ENCODE results near the gene ATG2B.

Gene ATG2B

DNA sequence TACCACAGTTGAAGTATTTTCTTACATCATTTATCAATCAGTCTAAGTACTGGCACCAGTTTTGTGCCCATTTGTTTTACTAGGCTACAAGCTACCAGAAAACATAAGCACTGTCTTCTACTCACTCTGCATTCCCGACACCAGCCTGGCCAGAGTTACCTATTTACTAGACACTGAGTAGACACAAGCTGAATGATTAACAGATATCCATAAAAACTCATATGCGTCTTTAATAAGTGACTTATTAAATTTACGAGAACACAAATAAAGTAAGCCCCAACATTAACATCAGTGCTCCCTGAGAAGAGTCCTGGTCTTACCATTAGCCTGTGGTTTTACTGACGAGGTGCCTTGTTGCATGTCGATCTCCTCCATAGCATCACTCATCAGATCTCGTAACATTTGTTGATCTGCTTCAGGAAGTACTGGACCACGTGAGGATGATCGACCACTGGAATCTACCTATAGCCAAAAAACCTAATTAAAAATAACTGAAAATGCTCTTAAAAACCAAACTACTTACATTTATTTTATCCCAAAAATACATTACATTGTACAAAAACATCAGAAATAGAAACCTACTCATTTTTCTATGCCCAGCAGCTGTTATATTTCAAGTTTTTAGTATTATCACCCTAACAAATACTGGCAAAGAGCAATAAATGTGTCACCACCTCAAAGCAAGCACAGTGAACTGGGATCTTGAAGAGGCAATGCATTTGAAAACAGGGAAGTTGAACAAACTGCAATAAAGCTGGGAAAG lies 53.8 kb downstream of the ATG2B start:
- DNase-seq (ENCODE audit: low read depth in 4 of 4, low spot score in 1 of 4) = no peak

DNA sequence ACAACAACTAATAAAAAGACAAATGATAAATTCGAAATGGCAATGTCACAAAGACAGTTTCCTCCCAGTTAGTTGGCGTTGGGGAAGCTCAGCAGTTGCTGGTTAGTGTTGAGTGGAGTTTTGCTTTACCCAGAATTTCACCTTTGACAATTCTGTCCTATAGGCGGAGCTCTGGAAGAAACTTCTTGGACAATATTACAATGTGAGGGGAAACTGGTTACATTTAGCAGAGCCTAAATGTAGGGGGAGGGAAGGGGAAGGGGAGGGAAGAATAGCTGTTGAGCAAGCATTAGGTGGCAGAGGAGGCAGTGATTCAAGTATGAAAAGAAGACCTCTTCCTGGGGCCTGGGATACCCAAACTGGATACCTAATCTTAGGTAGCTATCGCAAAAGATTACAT lies 55.7 kb downstream of the ATG2B start:
- no peak for DNase-seq (ENCODE audit: low read depth in 4 of 4, low spot score in 1 of 4)

DNA sequence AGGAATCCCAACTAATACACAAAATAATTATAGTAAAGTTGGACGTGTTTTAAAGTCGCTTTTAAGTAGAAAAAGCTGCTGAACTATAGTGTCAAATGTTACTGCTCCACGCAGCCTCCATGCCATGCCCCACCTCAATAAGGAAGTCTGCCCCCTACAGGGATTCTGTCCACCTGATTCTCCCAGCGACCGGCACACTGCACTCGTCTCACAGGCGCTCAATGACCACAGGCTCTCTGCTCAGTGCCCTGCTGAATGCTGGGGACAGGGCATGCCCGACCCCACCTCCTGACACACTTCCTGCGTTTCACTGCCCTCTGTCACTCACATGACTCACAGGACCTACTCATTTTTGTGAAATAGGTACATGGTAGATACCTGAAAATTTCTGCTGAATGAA lies 58.2 kb downstream of the ATG2B start:
- no peak for DNase-seq (ENCODE audit: low read depth in 4 of 4, low spot score in 1 of 4)

DNA sequence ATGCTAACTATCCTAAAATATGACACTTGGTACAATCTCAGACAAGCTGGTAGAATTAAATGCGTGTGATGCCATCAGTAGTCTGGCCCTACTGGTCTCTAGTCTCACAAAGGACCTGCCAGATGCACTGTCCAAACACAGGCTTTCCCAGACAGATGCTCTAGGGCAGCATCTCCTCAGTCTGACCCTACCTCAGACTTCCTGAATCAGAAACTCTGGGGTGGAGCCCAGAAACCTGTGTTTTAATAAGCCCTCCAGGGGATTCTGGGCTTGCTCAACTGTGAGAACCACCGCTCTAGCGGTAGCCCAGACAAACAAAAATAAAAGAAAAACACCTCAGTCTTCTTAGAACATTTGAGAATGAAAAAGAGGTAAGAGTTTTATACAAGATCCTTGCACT lies 59.2 kb downstream of the ATG2B start:
- no peak for DNase-seq (ENCODE audit: low read depth in 4 of 4, low spot score in 1 of 4)

DNA sequence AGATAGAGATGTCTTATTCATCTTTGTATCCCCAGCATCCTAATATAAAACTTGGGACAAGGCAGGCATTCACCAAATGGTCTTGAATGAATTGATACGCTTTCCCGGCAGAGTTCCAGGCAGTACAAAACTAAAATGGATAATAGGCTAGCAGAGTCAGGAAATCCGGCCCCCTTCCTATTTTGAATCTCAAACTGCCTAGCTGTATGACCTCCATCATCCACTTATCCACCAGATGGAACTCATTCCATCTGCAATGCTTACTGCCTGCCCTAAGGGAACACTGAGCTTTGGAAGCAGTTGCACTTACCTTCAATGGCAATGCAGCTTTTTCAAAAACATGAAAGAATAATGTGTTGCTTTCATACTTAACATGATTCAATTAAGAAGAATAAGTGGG lies 63.7 kb downstream of the ATG2B start:
- no peak for DNase-seq (ENCODE audit: low read depth in 4 of 4, low spot score in 1 of 4)

DNA sequence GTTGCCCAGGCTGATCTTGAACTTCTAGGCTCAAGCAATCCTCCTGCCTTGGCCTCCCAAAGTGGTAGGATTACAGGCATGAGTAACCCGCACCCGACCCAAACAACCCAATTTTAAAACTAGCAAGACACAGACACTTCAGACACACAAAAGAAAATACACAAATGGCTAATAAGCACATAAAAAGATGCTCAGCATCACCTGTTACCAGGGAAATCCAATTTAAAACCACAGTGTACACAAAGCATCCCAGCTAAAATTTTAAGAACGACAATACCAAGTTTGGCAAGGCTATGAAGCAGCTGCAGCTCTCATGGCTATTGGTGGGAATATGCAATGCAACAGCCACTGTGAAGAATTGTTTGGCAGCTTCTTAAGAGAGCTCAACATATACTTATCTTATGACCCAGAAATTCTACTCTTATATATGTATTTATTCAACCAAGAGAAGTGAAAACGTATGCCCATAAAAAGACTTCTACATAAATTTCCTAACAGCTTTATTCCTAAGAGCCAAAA lies 65.1 kb downstream of the ATG2B start:
- no peak for DNase-seq (ENCODE audit: low read depth in 4 of 4, low spot score in 1 of 4)

DNA sequence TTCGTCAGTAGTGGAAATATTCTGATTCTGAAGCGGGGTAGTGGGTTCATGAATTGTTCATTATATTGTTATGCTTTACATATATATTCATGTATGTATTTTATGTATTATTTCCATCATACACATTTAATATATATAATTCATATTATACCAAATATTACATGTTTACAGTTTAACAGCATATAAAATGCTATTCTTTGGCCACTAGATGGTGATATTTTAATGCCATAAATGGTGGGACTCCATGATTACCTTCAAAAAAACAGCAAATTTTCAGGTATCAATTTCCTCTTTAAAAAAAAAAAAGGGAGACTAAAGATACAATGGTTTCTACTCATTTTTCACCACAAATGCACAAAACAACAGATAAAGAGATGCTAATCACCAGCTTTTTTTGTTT lies 66.1 kb downstream of the ATG2B start:
- DNase-seq (ENCODE audit: low read depth in 4 of 4, low spot score in 1 of 4) = no peak

DNA sequence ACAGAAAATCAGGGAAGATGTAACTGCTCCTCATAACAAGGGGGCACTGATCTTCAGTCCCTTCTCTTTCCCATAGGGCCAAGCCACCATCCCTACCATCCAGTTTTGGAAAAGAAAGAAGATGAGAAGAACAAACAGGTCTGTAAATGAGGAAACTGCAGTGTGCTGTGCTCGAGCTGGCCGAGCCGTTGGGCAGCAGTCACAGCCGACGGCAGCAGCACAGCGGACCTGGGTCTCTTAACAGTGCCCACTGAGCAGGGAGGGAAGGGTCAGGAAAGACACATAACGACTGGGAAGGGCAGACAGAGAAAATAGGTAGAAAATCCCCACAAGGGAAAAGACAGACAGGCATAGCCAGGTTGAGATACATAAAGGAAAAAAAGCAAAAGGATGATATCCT lies 68.9 kb downstream of the ATG2B start:
- no peak for DNase-seq (ENCODE audit: low read depth in 4 of 4, low spot score in 1 of 4)

DNA sequence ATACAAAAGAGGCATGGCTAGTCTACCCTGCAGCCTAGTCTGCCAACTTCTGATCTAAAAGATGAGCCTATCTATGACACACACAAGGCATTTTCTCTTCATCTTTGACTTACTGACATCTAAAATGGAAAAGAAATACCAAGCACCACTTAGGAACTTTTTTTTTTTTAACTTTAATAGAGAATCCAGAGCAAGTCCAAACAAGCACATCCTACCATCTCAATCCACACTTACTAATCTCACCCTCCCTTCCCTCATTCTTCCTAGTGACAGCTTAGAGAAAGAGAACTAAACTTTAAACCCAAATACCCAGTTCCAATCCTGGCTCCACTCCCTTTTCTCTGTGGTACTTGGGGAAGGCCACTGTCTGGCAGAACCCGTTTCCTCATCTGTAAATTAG lies 75.3 kb downstream of the ATG2B start:
- no peak for DNase-seq (ENCODE audit: low read depth in 4 of 4, low spot score in 1 of 4)

DNA sequence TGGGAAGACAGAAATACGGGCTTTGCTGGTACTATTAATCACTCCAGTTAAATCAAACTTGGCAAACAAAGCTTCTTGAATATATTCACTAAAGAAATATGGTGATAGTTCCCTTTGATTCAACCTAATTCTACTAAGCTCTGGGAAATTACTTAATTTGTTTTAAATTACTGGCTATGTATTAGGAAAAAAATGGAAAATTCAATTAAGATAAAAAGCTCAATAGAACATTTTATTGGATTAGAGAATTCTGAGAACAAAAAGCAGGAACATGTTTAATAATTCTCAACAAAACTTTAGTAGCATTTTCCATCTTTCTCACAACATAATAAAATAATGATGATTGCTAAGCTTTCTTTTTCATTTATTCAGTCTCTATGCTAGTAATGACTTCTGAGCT lies 76.9 kb downstream of the ATG2B start:
- DNase-seq (ENCODE audit: low read depth in 4 of 4, low spot score in 1 of 4) = no peak

DNA sequence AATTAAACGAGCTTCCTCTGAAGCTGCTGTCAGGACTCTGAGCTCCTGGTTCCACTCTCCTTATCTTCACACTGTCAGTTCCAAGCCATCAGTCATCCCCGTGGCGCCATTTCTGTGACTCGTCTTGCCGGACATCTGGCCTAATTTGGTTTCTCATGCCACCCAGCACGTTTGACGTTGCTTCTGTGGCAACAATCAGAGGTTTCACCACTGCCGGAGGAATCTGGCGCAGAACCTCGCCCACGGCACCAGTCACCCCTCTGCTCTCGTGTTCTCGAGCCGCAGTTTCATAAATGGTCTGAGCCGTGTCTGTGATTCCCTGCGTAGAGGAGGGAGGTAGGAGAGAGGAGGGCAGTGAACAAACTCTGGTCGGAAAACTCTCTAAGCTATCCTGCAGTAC lies 77.5 kb downstream of the ATG2B start:
- no peak for DNase-seq (ENCODE audit: low read depth in 4 of 4, low spot score in 1 of 4)

DNA sequence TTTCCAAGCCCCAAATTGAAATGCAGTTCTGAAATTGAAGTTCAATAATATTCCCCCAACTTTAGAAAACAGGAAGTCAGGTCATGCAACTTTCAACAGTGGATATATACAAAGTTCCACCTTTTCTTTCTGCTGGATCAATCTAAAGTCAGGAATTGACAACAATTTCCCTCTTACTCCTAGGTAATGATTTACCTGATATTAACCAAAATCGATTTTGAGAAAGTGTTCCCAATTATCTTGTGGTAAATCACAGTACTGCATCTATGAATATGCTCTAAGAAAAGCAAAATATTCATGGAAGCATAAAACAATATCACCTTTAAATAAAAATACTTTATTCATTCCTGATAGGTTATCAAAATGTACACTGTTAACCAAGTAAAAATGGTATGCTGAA lies 78.7 kb downstream of the ATG2B start:
- DNase-seq (ENCODE audit: low read depth in 4 of 4, low spot score in 1 of 4) = no peak

DNA sequence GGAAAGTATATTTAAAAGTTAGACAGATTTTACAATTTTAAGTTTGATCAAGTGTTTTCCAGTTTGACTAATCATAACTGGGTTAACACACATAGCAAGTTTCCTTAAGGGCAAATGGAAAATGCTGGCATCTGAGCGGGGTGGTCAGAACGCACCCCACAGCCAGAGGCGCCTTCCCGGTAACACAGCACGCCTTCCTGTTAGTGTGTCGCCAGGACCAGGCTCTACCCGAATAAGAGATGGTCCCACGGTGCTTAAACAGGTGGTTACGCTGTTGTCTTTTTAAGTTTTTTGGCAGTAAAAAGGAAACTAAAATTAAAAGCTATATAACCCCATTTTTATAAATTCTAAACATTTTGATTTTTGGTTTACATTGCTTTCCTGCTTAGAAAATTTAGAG lies 79.1 kb downstream of the ATG2B start:
- no peak for DNase-seq (ENCODE audit: low read depth in 4 of 4, low spot score in 1 of 4)

DNA sequence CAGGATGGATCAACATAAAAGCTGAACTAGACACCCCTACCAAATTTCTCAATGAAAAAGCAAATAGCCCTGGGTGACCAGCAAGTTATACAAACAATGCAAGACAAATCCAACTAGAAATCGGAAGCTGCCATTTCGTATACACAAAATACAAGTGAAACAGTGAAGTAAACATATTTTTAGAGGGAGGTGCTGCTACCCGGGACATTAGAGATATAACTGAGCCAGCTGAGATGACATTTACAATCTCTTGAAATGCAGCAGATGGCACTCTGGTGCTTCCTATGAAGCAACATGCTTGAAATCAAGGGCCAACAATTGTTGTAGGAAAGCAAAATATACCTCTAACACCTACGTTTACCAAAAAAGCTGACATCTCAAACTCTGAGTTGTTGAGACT lies 81.7 kb downstream of the ATG2B start:
- no peak for DNase-seq (ENCODE audit: low read depth in 4 of 4, low spot score in 1 of 4)

DNA sequence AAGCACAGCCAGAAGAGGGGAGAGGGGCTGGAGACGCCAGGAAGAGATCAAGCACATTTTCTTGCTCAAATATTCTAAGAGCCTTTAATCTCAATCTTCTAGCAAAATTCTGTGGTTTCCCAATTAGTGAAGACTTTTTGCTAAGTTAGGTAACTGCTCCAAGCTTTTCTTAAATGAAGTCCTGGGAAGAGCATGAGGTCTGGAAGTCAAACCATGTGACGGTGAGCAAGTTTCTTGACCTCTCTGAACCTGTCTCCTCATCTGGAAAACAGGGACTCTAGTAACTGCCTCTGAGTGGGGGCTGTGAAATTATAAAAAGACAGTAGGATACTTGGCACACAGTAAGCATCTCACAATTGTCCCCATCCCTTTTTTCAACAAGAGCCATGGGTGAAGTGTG lies 83.0 kb downstream of the ATG2B start:
- DNase-seq (ENCODE audit: low read depth in 4 of 4, low spot score in 1 of 4) = no peak

DNA sequence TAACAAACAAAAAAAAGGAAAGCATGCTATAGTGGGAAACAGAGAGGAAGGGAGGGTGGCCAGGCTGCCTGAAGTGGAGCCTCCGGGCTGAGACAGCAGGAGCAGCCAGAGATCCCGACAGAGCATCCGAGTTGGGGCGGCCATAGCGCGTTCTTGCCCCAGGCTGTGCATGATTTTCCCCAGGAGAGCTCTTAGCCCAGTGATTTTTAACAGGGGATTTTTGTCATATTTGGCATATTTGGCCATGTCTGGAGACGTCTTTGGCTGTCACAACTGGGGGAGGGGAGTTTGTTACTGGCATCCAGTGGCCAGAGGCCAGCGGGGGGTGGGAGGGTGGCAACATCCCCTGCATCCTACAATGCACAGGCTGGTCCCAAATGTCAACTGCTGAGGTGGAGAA lies 83.6 kb downstream of the ATG2B start:
- DNase-seq (ENCODE audit: low read depth in 4 of 4, low spot score in 1 of 4) = no peak

DNA sequence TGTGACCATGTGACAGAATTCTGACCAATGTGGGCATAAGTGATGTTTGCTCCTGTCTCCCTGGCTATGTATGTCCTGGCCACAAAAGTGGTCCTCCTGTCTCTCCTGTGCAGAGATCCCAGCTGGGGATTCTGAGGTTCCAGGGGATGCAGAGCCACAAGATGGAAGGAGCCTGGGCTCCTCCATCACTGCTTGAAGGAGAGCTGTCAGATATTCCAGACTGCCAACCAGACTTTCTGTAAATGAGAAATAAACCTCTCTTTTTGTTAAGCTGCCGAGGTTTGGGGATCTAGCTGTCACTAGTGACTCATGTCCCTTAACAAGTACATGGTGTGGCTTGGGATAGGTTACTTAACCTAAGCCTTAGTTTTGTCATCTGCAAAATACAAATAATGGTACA lies 85.3 kb downstream of the ATG2B start:
- no peak for DNase-seq (ENCODE audit: low read depth in 4 of 4, low spot score in 1 of 4)

DNA sequence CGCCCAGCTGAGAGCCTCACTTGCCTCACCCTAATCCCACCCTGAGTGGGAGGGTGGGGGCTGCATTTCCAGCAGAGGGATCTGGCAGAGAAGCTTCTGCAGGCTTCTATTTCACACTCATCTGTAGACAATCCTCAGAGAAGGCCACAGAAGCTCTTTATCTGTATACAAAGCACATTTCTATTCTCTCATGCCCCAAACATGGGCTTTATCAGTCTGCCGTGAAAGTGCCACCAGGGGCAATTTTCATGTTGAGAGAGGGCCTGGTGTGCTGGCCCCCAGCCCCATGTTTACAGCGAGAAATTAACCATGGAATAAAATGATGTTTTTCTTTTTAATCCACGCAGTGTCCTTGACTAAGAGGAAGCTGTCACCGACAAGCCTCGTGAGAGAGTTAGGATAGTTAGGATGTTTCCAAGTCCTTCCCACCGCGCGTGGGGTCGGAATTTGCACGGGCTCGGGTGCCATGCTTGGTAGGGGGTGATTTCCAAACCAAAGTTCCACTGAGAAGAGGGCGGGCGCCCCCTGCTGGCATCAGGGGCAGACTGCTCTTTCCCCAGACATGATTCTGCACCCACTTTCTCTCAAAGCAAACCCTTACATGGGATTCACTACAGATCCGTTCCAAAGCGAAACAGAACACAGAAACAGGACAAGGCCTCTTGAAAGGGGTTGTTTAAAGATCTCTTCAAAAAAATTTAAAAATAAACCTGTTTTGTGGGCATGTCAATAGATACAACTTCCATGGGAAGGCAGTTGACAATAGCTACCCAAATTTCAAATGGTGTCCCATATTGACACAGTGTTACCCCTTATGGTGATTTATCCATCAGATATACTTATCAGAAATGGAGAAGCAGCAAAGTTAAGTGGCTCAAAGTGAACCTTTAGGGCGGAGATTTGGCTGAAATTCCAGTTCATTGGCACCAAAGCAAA lies 87.7 kb downstream of the ATG2B start:
- DNase-seq (ENCODE audit: low read depth in 4 of 4, low spot score in 1 of 4) = peak; percentile 43 to 61 (median 56)

DNA sequence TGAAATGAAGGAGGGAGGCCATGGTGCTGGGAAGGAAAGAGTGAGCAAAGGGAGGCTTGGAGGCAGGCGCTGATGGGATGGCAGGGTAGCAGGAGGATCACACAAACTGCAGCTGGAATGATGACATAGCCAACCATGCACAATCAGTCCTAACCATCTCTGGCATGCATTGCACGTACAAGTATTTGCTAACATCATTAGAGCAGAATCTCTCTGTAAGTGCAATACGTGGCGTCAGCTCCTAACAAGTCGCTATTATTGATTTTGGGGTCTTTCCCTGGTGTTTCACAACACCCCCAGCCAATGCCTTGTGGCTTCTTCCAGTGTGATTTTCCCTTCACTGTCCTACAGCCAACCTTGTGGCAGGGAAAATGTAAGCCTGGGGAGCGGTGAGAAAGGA lies 88.6 kb downstream of the ATG2B start:
- DNase-seq (ENCODE audit: low read depth in 4 of 4, low spot score in 1 of 4) = no peak

DNA sequence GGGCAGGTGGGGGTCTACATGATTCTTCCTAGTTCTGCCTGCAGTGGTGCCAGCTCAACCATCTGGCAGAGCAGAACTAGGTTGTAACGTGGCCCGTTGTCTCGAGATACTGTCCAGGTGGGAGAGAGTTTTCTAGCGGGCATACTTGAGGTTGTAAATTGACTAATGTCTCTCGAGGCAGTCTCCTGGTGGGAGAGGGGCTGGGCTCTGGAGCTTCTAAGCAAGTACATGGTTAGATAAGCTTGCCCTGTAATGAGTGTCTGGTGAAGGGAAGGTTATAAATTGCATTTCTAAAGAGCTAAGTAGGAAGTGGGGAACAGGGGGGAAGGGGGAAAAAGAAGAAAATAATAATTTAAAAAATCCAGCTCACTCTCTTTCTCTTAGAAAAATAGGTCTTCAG lies 89.0 kb downstream of the ATG2B start:
- no peak for DNase-seq (ENCODE audit: low read depth in 4 of 4, low spot score in 1 of 4)

DNA sequence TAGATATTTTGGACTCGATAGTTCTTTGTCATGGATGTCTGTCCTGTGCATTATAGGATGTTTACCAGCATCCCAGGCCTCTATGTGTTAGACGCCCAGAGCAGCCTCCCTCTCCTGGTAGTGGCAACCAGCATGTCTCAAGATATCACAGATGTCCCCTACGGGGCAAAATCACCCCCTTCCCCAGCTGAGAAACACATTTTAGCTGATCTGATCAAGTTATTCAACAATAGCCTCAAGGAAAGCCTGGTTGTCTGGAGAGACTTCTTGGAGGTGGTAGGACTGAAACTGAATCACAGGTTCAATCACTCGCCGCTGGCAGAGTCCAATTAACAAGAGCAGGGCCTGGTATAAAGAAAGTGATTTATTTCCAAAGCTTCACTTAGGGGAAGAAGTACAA lies 89.5 kb downstream of the ATG2B start:
- no peak for DNase-seq (ENCODE audit: low read depth in 4 of 4, low spot score in 1 of 4)

DNA sequence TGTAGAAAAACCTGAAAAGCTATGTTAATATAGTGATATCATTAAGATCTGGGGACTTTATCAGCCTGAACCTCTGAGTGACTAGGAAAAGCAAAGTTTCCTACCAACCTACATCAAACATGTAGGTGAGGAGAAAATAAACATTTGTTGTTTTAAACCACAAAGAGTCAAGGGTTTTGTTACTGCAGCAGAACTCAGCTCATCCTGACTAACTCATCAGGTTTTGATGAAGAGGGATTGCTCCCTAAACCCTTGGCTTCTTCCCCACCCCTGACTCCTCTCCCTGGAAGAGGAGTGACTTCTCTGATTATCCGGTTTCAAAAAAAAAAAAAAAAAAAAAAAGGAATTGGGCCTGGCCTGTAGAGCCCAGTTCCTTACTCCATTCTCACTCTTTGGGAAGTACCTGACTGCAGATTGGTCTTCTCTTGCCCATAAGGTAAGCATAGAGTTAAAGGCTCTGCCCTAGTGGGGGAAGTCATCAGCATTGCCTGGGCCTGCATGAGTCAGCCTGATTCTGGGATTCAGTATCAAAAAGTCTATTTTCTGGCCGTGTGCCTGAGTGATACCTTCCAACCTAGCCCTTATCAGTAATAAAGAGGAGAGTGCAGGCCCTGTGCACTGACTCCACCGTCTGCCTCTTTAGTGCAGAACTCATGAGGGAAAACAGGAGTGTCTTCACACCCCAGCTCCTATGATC lies 90.2 kb downstream of the ATG2B start:
- DNase-seq (ENCODE audit: low read depth in 4 of 4, low spot score in 1 of 4) = no peak

Data from stimulated activated CD4-positive, alpha-beta T cell treated with anti-CD3 and anti-CD28 coated beads, Interleukin-1b, Interleukin-23, amount 100 ng/mL, for 24 hours (primary cell).